ENCODE results near the gene DYNC1H1.

DNA sequence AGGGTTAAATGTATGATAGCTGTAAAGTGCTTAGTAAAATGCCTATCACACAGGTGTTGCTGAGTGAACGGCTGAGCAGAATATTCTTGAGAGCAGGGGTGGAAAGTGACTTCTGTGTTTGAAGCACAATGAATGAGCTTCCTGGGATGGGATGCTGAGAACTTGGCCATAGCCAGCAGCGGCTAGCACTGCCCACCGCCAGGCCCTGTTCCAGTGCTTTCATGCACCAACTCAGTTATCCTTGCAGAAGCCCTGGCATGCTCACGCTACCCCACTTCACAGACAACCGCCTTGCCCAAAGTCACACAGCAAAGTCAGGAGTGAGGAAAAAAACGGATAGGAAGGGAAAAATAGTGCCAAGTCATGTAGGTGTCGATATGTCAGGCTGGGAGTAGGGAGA, 10.9 kb downstream of the DYNC1H1 start:
- no peak for TF ChIP-seq POLR2AphosphoS5 (IDR thresholded peaks at IDR 0.05; ENCODE audit: borderline replicate concordance, low read depth, low read length)
- no peak for TF ChIP-seq EZH2 (IDR thresholded peaks at IDR 0.05)

Data from SK-N-MC (cell line).